Activated CD8-positive, alpha-beta memory T cell treated with anti-CD3 and anti-CD28 coated beads, Interleukin-2, amount 50 U/mL, for 4 hours (primary cell): Measurements from ENCODE around the gene GATA2.

ENCODE experiments used
- DNase-seq: peaks from one replicate; pipeline ENCODE4 v3.0.0-alpha.2; 2020

Gene GATA2

GRCh38 chr3:128501431-128501830 is 8.4 kb upstream of the GATA2 start:
- DNase-seq, result no peak

GRCh38 chr3:128500556-128500955 is 7.6 kb upstream of the GATA2 start:
- no peak for DNase-seq

- no peak for DNase-seq
These were observed 6.8 kb upstream of the GATA2 start for GRCh38 chr3:128499724-128500275.

- no peak for DNase-seq
These were observed 6.0 kb upstream of the GATA2 start for GRCh38 chr3:128498901-128499530.

GRCh38 chr3:128498127-128498626 is 5.2 kb upstream of the GATA2 start:
- no peak for DNase-seq

GRCh38 chr3:128497305-128498126 is 4.5 kb upstream of the GATA2 start:
- DNase-seq, result peak; percentile 74

- no peak for DNase-seq
These were observed 3.8 kb upstream of the GATA2 start for GRCh38 chr3:128496602-128497304.

GRCh38 chr3:128496019-128496601 is 3.1 kb upstream of the GATA2 start:
- no peak for DNase-seq

GRCh38 chr3:128495435-128495970 is 2.5 kb upstream of the GATA2 start:
- no peak for DNase-seq

- DNase-seq, result no peak
These were observed 1.3 kb upstream of the GATA2 start for GRCh38 chr3:128494367-128494650.

GRCh38 chr3:128493570-128494366 is 767 bp upstream of the GATA2 start:
- DNase-seq, result no peak

- DNase-seq, result no peak
These were observed 895 bp downstream of the GATA2 start for GRCh38 chr3:128491941-128492670.

GRCh38 chr3:128491691-128491940 is 1.4 kb downstream of the GATA2 start:
- DNase-seq, result no peak

GRCh38 chr3:128490915-128491690 is 1.9 kb downstream of the GATA2 start:
- DNase-seq, result no peak

GRCh38 chr3:128490650-128490914 is 2.4 kb downstream of the GATA2 start:
- DNase-seq, result no peak

- no peak for DNase-seq
These were observed 2.9 kb downstream of the GATA2 start for GRCh38 chr3:128489927-128490649.

- DNase-seq, result no peak
These were observed 3.4 kb downstream of the GATA2 start for GRCh38 chr3:128489674-128489926.

- DNase-seq, result no peak
These were observed 3.9 kb downstream of the GATA2 start for GRCh38 chr3:128488991-128489673.

GRCh38 chr3:128488636-128488990 is 4.4 kb downstream of the GATA2 start:
- no peak for DNase-seq
